BLaER1 treated with 17β-estradiol and CSF1 and Interleukin-3, amounts not matched to agents 10 nM and 100 nM (cell line): ENCODE results near the gene SYT2.
"Not testable (repeated sequence)": the region's sequence is repeated elsewhere in the genome, so short reads cannot be mapped to it uniquely, and the experiment has no call there.

Experiments
- H3K27ac ChIP-seq, 11 experiments: shearing (Covaris generic); formaldehyde crosslinking; 2 replicates each; pipeline ENCODE4 v1.8.1; 2022
- H3K27me3 ChIP-seq, 11 experiments: shearing (Covaris generic); formaldehyde crosslinking; 2 replicates each; pipeline ENCODE4 v1.8.1; 2022
- H3K36me3 ChIP-seq, 11 experiments: shearing (Covaris generic); formaldehyde crosslinking; 2 replicates each; pipeline ENCODE4 v1.8.1; 2022
- H3K4me1 ChIP-seq, 10 experiments: shearing (Covaris generic); formaldehyde crosslinking; 2 replicates each; pipeline ENCODE4 v1.8.1; 2022
- H3K4me2 ChIP-seq, 11 experiments: shearing (Covaris generic); formaldehyde crosslinking; 2 replicates each; pipeline ENCODE4 v1.8.1; 2022
- H3K4me3 ChIP-seq, 10 experiments: shearing (Covaris generic); formaldehyde crosslinking; 2 replicates each; pipeline ENCODE4 v1.8.1; 2022
- H3K9ac ChIP-seq, 11 experiments: shearing (Covaris generic); formaldehyde crosslinking; 2 replicates each; pipeline ENCODE4 v1.8.1; 2022
- H3K9me3 ChIP-seq, 11 experiments: shearing (Covaris generic); formaldehyde crosslinking; replicated peaks in 1 of 11; 2 replicates each; pipeline ENCODE4 v1.8.1; 2022
- H4K20me1 ChIP-seq, 11 experiments: shearing (Covaris generic); formaldehyde crosslinking; 2 replicates each; pipeline ENCODE4 v1.8.1; 2022
- Cebpa-rat ChIP-seq, 11 experiments: shearing (Covaris generic); IDR thresholded peaks; 2 replicates each; pipeline ENCODE4 v1.8.1; 2022

Gene SYT2

GRCh38 chr1:202628646-202629215 lies 81.5 kb downstream of the SYT2 start:
- Histone ChIP-seq H3K4me2 (peak overlapping the region; percentile 76 to 95 (median 82)), H4K20me1 (peaks cover 4 to 88% (median 22%) of the 10 kb centered on the region in 11 experiments; a peak in 14 of 22 replicates), H3K9me3 (no peaks in the 10 kb centered on the region), H3K27me3 (peaks cover 0 to 95% (median 5%) of the 10 kb centered on the region in 11 experiments; a peak in 12 of 22 replicates), H3K36me3 (no peaks in the 10 kb centered on the region), H3K4me3 (no peak overlapping the region), H3K4me1 (peaks cover 40 to 85% (median 83%) of the 10 kb centered on the region in 10 experiments), H3K27ac (peak overlapping the region in 2 of 11 experiments; percentile 7 to 23; a peak in 2 of 22 replicates), H3K9ac (no peak overlapping the region)
- no peak for TF ChIP-seq Cebpa-rat (IDR thresholded peaks at IDR 0.05)

- no peak for TF ChIP-seq Cebpa-rat (IDR thresholded peaks at IDR 0.05)
- Histone ChIP-seq H3K4me3 (no peak overlapping the region), H3K9ac (no peak overlapping the region), H3K4me2 (peak overlapping the region; percentile 76 to 95 (median 82); a peak in 19 of 22 replicates), H3K36me3 (no peaks in the 10 kb centered on the region), H3K4me1 (peaks cover 46 to 93% (median 90%) of the 10 kb centered on the region in 10 experiments), H3K27me3 (peaks cover 0 to 95% (median 5%) of the 10 kb centered on the region in 11 experiments; a peak in 12 of 22 replicates), H3K27ac (0 out of 22 replicates have a peak overlapping the region, but pooled peaks of 1 of the 11 experiments have one; percentile 13), H4K20me1 (peaks cover 4 to 88% (median 24%) of the 10 kb centered on the region in 11 experiments; a peak in 14 of 22 replicates), H3K9me3 (no peaks in the 10 kb centered on the region)
These were observed 82.3 kb downstream of the SYT2 start for GRCh38 chr1:202627841-202628565.

GRCh38 chr1:202627036-202627435 lies 83.2 kb downstream of the SYT2 start:
- H3K4me3 ChIP-seq: peak overlapping the region in 1 of 10 experiments; percentile 19; a peak in 1 of 20 replicates

GRCh38 chr1:202625416-202626360 lies 84.6 kb downstream of the SYT2 start:
- no peak for TF ChIP-seq Cebpa-rat (IDR thresholded peaks at IDR 0.05)
- H3K27ac ChIP-seq: no peak overlapping the region
- H3K4me2 ChIP-seq: peak overlapping the region in 9 of 11 experiments; percentile 76 to 95 (median 87); a peak in 18 of 22 replicates
- H3K9me3 ChIP-seq: no peaks in the 10 kb centered on the region
- peaks cover under 1 to 88% (median 16%) of the 10 kb centered on the region in 11 experiments; a peak in 14 of 22 replicates for H4K20me1 ChIP-seq
- H3K4me1 ChIP-seq: peaks cover 39 to 85% (median 80%) of the 10 kb centered on the region in 10 experiments
- H3K27me3 ChIP-seq: peaks cover 0 to 95% (median 4%) of the 10 kb centered on the region in 11 experiments; a peak in 12 of 22 replicates
- no peak overlapping the region for H3K4me3 ChIP-seq
- H3K9ac ChIP-seq: no peak overlapping the region
- no peaks in the 10 kb centered on the region for H3K36me3 ChIP-seq

More at GRCh38 chr1:202627036-202627435, 83.2 kb downstream of the SYT2 start:
- Histone ChIP-seq H3K4me1 (peaks cover 50 to 98% (median 93%) of the 10 kb centered on the region in 10 experiments), H4K20me1 (peaks cover 4 to 88% (median 25%) of the 10 kb centered on the region in 11 experiments; a peak in 14 of 22 replicates), H3K4me2 (peak overlapping the region; percentile 40 to 95 (median 82)), H3K27me3 (peaks cover 0 to 95% (median 5%) of the 10 kb centered on the region in 11 experiments; a peak in 12 of 22 replicates)
- not testable (repeated sequence) for H3K9ac ChIP-seq, H3K36me3 ChIP-seq, H3K27ac ChIP-seq, H3K9me3 ChIP-seq

- no peak overlapping the region for H3K27ac ChIP-seq
- peak overlapping the region in 7 of 11 experiments; percentile 11 to 87 (median 84); a peak in 12 of 22 replicates for H3K4me2 ChIP-seq
- no peak overlapping the region for H3K9ac ChIP-seq
- H3K4me1 ChIP-seq: peaks cover 39 to 75% (median 71%) of the 10 kb centered on the region in 10 experiments
- no peaks in the 10 kb centered on the region for H3K9me3 ChIP-seq
- peaks cover 0 to 95% (median 0%) of the 10 kb centered on the region in 11 experiments; a peak in 11 of 22 replicates for H3K27me3 ChIP-seq
- TF ChIP-seq Cebpa-rat (IDR thresholded peaks at IDR 0.05): no peak
- H3K4me3 ChIP-seq: no peak overlapping the region
- peaks cover 0 to 88% (median 10%) of the 10 kb centered on the region in 11 experiments; a peak in 14 of 22 replicates for H4K20me1 ChIP-seq
- H3K36me3 ChIP-seq: no peaks in the 10 kb centered on the region
These were observed 85.5 kb downstream of the SYT2 start for GRCh38 chr1:202624781-202625108.

- peaks cover 0 to 97% (median 0%) of the 10 kb centered on the region in 11 experiments; a peak in 11 of 22 replicates for H3K27me3 ChIP-seq
- TF ChIP-seq Cebpa-rat (IDR thresholded peaks at IDR 0.05): no peak
- no peaks in the 10 kb centered on the region for H3K36me3 ChIP-seq
- peaks cover 39 to 75% (median 67%) of the 10 kb centered on the region in 10 experiments for H3K4me1 ChIP-seq
- peaks cover 0 to 88% (median 10%) of the 10 kb centered on the region in 11 experiments; a peak in 14 of 22 replicates for H4K20me1 ChIP-seq
- H3K4me3 ChIP-seq: no peak overlapping the region
- H3K9me3 ChIP-seq: no peaks in the 10 kb centered on the region
- H3K4me2 ChIP-seq: peak overlapping the region in 8 of 11 experiments; percentile 70 to 87 (median 84); a peak in 15 of 22 replicates
- no peak overlapping the region for H3K27ac ChIP-seq
- H3K9ac ChIP-seq: no peak overlapping the region
These were observed 86.0 kb downstream of the SYT2 start for GRCh38 chr1:202624088-202624780.

GRCh38 chr1:202623476-202623875 lies 86.8 kb downstream of the SYT2 start:
- peaks cover 0 to 98% (median 0%) of the 10 kb centered on the region in 11 experiments; a peak in 11 of 22 replicates for H3K27me3 ChIP-seq
- peak overlapping the region in 3 of 11 experiments; percentile 44 to 54 (median 50); a peak in 2 of 22 replicates for H3K9ac ChIP-seq
- H3K4me3 ChIP-seq, H3K36me3 ChIP-seq, H3K9me3 ChIP-seq: not testable (repeated sequence)
- peaks cover 0 to 88% (median 5%) of the 10 kb centered on the region in 11 experiments; a peak in 14 of 22 replicates for H4K20me1 ChIP-seq
- peak overlapping the region; percentile 57 to 87 (median 82) for H3K4me2 ChIP-seq
- peaks cover 31 to 75% (median 66%) of the 10 kb centered on the region in 10 experiments for H3K4me1 ChIP-seq
- H3K27ac ChIP-seq: peak overlapping the region in 4 of 11 experiments; percentile 6 to 62 (median 26); a peak in 5 of 22 replicates
